GM10248 (cell line): ENCODE data around the gene FBXO38.
A peak's percentile ranks its signal among the peaks of the same experiment; 100 is the strongest.

Source experiments
- CTCF ChIA-PET: fragments of 300-600 bp; sonication (Branson Sonifier 250); formaldehyde crosslinking; extraction: SDS; loops from one replicate; lab custom pipeline; 2021; ENCODE audit warnings: antibody characterized with exemption; lab: Yijun Ruan, JAX
- POLR2A ChIA-PET: fragments of 350-650 bp; sonication (Branson Sonifier 250); formaldehyde crosslinking; extraction: SDS; loops from one replicate; lab custom pipeline; 2020; ENCODE audit warnings: antibody characterized with exemption; lab: Yijun Ruan, JAX
- DNase-seq: peaks from one replicate; pipeline ENCODE4 v3.0.0; 2012; ENCODE audit errors: extremely low spot score
- CTCF ChIP-seq: IDR thresholded peaks from 2 replicates; pipeline ENCODE4 v1.5.1; 2012; ENCODE audit warnings: mild to moderate bottlenecking, low read depth; ENCODE audit errors: extremely low read depth, missing control alignments, control extremely low read depth

The FBXO38 gene

GRCh38 chr5:148372166-148372725 is 11.5 kb upstream of the FBXO38 start:
- CTCF ChIA-PET = interaction anchor here (1.3 to 2.4 kb wide), 3 partner anchors 10 to 28 kb away, joined by 4 to 7 read pairs (median 5); no protein-coding TSS in a partner anchor
- POLR2A ChIA-PET = no interaction called here
- DNase-seq = no peak
- no peak for TF ChIP-seq CTCF

- CTCF ChIA-PET = interaction anchor here (2.4 kb wide), 1 partner anchor 27 kb away, joined by 7 read pairs; no protein-coding TSS in a partner anchor
- POLR2A ChIA-PET = no interaction called here
- DNase-seq = no peak
- no peak for TF ChIP-seq CTCF
Measured at GRCh38 chr5:148372893-148373292, 10.9 kb upstream of the FBXO38 start.

GRCh38 chr5:148374690-148375360 is 8.9 kb upstream of the FBXO38 start:
- peak; percentile 13 for DNase-seq
- peak; percentile 59 for TF ChIP-seq CTCF
- ChIA-PET CTCF (interaction anchor here (0.6 to 1.9 kb wide), 22 partner anchors 10 to 195 kb away, joined by 3 to 20 read pairs (median 4); partner anchors contain the start of gene FBXO38), POLR2A (no interaction called here)

- POLR2A ChIA-PET = no interaction called here
- CTCF ChIA-PET = interaction anchor here (1.5 kb wide), 1 partner anchor 36 kb away, joined by 5 read pairs; no protein-coding TSS in a partner anchor
- no peak for TF ChIP-seq CTCF
- DNase-seq = no peak
Measured at GRCh38 chr5:148376198-148376597, 7.6 kb upstream of the FBXO38 start.

GRCh38 chr5:148378670-148379069 is 5.1 kb upstream of the FBXO38 start:
- ChIA-PET CTCF (no interaction called here), POLR2A (no interaction called here)
- no peak for DNase-seq
- TF ChIP-seq CTCF = no peak

GRCh38 chr5:148379340-148379739 is 4.4 kb upstream of the FBXO38 start:
- no peak for TF ChIP-seq CTCF
- no peak for DNase-seq
- POLR2A ChIA-PET = no interaction called here
- CTCF ChIA-PET = no interaction called here
